ENCODE measurements around the gene OR6B3.

DNA sequence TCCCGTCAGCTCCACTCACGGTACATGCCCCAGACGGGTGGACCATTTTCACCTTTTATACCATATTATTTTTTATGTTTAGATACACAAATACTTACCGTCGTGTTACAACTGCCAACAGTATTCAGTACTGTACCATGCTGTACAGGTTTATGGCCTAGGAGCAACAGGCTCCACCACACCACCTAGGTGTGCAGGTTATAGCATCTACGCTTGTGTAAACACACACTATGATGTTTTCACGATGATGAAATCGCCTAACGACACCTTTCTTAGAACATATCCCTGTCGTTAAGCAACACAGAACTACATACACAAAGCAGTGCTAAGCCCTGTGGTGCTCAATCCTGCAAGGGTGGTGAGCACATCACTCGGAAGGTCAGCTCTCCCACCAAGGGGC is 52.6 kb downstream of the OR6B3 start:
- no peak for TF ChIP-seq POLR2A (IDR thresholded peaks at IDR 0.05; ENCODE audit: low read depth)
- TF ChIP-seq CTCF (IDR thresholded peaks at IDR 0.05), result no peak
